HCT116 (cell line): ENCODE data around the gene DOCK4. TPM values are rescaled to one million over a fixed set of nuclear protein-coding genes. Genes with fewer than 3 reads are reported as not detected.

Source experiments
- ATAC-seq: fragments of 200-7000 bp; cut with Tn5 transposase; 2 replicates; pipeline ENCODE4 v1.9.1; 2020; ENCODE audit warnings: mild to moderate bottlenecking, moderate library complexity
- BruUV-seq: library from RNA; stranded (reverse); fragments of 400-500 nt; replicated peaks from 2 replicates; lab custom pipeline; 2021; lab: Mats Ljungman, UMichigan
- CTCF ChIA-PET: fragments of 300-600 bp; sonication (Branson Sonifier 250); formaldehyde crosslinking; loops from one replicate; lab custom pipeline; 2021; ENCODE audit warnings: antibody characterized with exemption; lab: Charles Lee
- POLR2A ChIA-PET: fragments of 300-600, 350-600 bp; sonication (Branson Sonifier 250); formaldehyde crosslinking; loops from one replicate; lab custom pipeline; 2021; ENCODE audit warnings: antibody characterized with exemption; lab: Charles Lee
- RAD21 ChIA-PET, 2 experiments: fragments of 300-600 bp; sonication (Branson Sonifier 250); formaldehyde crosslinking; loops; one replicate each; lab custom pipeline; 2023; ENCODE audit warnings: low total read pairs in 2 of 2; ENCODE audit not compliant: uncharacterized antibody in 2 of 2, unreplicated experiment in 2 of 2, low non-redundant PET in 1 of 2; lab: Charles Lee
- DNase-seq: peaks from one replicate; pipeline ENCODE4 v3.0.0-alpha.2; 2010; ENCODE audit warnings: low read depth, low spot score
- H2AFZ ChIP-seq: fragments of 200-600 bp; shearing (Covaris generic), sonication (generic); 2 replicates; pipeline ENCODE4 v1.6.1; 2017; ENCODE audit warnings: low read depth, mixed run types, mixed read lengths, antibody characterized with exemption, low read length; ENCODE audit not compliant: poor library complexity, severe bottlenecking
- H3K27ac ChIP-seq: 2 replicates; pipeline ENCODE4 v1.5.1; 2012; ENCODE audit warnings: low read depth, low read length
- H3K27me3 ChIP-seq: fragments of 200-600 bp; sonication (generic); 2 replicates; pipeline ENCODE4 v1.6.1; 2016; ENCODE audit warnings: mixed run types, low read length, mixed read lengths; ENCODE audit not compliant: insufficient read depth
- H3K36me3 ChIP-seq, 2 experiments: fragments of 200-500 bp in 1 of 2; fragments of 200-600 bp in 1 of 2; sonication (Bioruptor generic) in 1 of 2; sonication (generic) in 1 of 2; 2 replicates each; pipeline versions ENCODE4 v1.5.1 to v1.6.1; 2014 to 2016; ENCODE audit warnings: low read length in 2 of 2, inconsistent platforms in 1 of 2, mixed read lengths in 1 of 2, mixed run types in 1 of 2; ENCODE audit not compliant: insufficient read depth in 2 of 2, control insufficient read depth in 1 of 2
- H3K4me1 ChIP-seq, 2 experiments: fragments of 200-600 bp in 1 of 2; sonication (generic) in 1 of 2; 2 replicates each; pipeline versions ENCODE4 v1.5.1 to v1.6.1; 2012 to 2017; ENCODE audit warnings: low read length in 2 of 2, inconsistent platforms in 1 of 2, mild to moderate bottlenecking in 1 of 2, mixed read lengths in 1 of 2, mixed run types in 1 of 2, moderate library complexity in 1 of 2; ENCODE audit not compliant: insufficient read depth in 2 of 2, control insufficient read depth in 1 of 2
- H3K4me2 ChIP-seq: fragments of 200-600 bp; sonication (generic); 2 replicates; pipeline ENCODE4 v1.6.1; 2017; ENCODE audit warnings: mixed run types, low read length, mixed read lengths
- H3K4me3 ChIP-seq, 2 experiments: fragments of 200-600 bp in 1 of 2; sonication (generic) in 1 of 2; replicated peaks in 1 of 2; 2 replicates each; pipeline ENCODE4 v1.5.1; 2011 to 2016; ENCODE audit warnings: low read length in 2 of 2, control low read depth in 1 of 2, low read depth in 1 of 2, mild to moderate bottlenecking in 1 of 2, mixed read lengths in 1 of 2, mixed run types in 1 of 2
- H3K79me2 ChIP-seq: fragments of 200-600 bp; sonication (generic); 2 replicates; pipeline ENCODE4 v1.6.1; 2017; ENCODE audit warnings: mild to moderate bottlenecking, mixed run types, low read length, moderate library complexity, mixed read lengths; ENCODE audit not compliant: insufficient read depth
- H3K9ac ChIP-seq: fragments of 200-600 bp; sonication (generic); 2 replicates; pipeline ENCODE4 v1.6.1; 2016; ENCODE audit warnings: low read length, mixed read lengths
- H3K9me2 ChIP-seq: fragments of 200-600 bp; sonication (generic), shearing (Covaris generic); 2 replicates; pipeline ENCODE4 v1.6.1; 2017; ENCODE audit warnings: mixed run types, mild to moderate bottlenecking, moderate library complexity; ENCODE audit not compliant: insufficient read depth
- H3K9me3 ChIP-seq, 2 experiments: fragments of 200-500 bp in 1 of 2; fragments of 200-600 bp in 1 of 2; sonication (Bioruptor generic) in 1 of 2; sonication (generic) in 1 of 2; 2 replicates each; pipeline ENCODE4 v1.6.1; 2014 to 2017; ENCODE audit warnings: low read length in 2 of 2, mixed read lengths in 2 of 2, inconsistent platforms in 1 of 2, low read depth in 1 of 2, mild to moderate bottlenecking in 1 of 2, mixed run types in 1 of 2, moderate library complexity in 1 of 2; ENCODE audit not compliant: control insufficient read depth in 1 of 2, insufficient read depth in 1 of 2
- H4K20me1 ChIP-seq: fragments of 200-600 bp; sonication (generic), shearing (Covaris generic); 2 replicates; pipeline ENCODE4 v1.6.1; 2017; ENCODE audit warnings: mixed run types, mild to moderate bottlenecking, moderate library complexity; ENCODE audit not compliant: insufficient read depth
- EGR1 ChIP-seq: IDR thresholded peaks from 2 replicates; pipeline ENCODE4 v1.6.1; 2012; ENCODE audit warnings: low read depth
- ELF1 ChIP-seq: IDR thresholded peaks from 2 replicates; pipeline ENCODE4 v1.6.1; 2012; ENCODE audit warnings: low read depth, borderline replicate concordance
- POLR2A ChIP-seq: IDR thresholded peaks from 2 replicates; pipeline ENCODE4 v1.7.0; 2011; ENCODE audit warnings: borderline replicate concordance; ENCODE audit not compliant: insufficient read depth, insufficient read length; ENCODE audit errors: extremely low read depth
- RAD21 ChIP-seq: IDR thresholded peaks from 2 replicates; pipeline ENCODE4 v1.6.1; 2012; ENCODE audit warnings: low read depth, mild to moderate bottlenecking
- intact Hi-C: fragments of 100-400 bp; cut with micrococcal nuclease; formaldehyde crosslinking; loops from 2 replicates; pipeline ENCODE4 v1.10.0; 2022
- total RNA-seq: library from RNA; stranded (reverse); gene quantifications from one replicate; pipeline ENCODE4 v1.2.1, GENCODE V29; 2021; ENCODE audit not compliant: unreplicated experiment
- TF ChIP-seq, protein P1 (sequence below): IDR thresholded peaks from 2 replicates; pipeline ENCODE4 v1.6.1; 2012

DOCK4 gene
- total RNA-seq, 1 experiment from 2014 or later = 2.2 TPM

- no peak overlapping the region for H3K4me3 ChIP-seq
- no peak for ATAC-seq
- CTCF ChIA-PET = no interaction called here
- POLR2A ChIA-PET = no interaction called here
- RAD21 ChIA-PET = no interaction called here
- no peaks in the 10 kb centered on the region for H3K79me2 ChIP-seq
- no peak overlapping the region for H2AFZ ChIP-seq
- no peak overlapping the region for H3K4me2 ChIP-seq
- H3K9me2 ChIP-seq = no peaks in the 10 kb centered on the region
- no peaks in the 10 kb centered on the region; the same call in 1 of the 2 replicates for H3K27me3 ChIP-seq
- H3K4me1 ChIP-seq = no peaks in the 10 kb centered on the region
- BruUV-seq = no TSS peak
- no peaks in the 10 kb centered on the region for H3K36me3 ChIP-seq
- TF ChIP-seq EGR1 = no peak
- TF ChIP-seq, protein P1, sequence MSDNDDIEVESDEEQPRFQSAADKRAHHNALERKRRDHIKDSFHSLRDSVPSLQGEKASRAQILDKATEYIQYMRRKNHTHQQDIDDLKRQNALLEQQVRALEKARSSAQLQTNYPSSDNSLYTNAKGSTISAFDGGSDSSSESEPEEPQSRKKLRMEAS = no peak
- no peak overlapping the region for H3K9ac ChIP-seq
- no peak overlapping the region for H3K27ac ChIP-seq
- DNase-seq = no peak
- H4K20me1 ChIP-seq = no peaks in the 10 kb centered on the region
- H3K9me3 ChIP-seq = no peaks in the 10 kb centered on the region
- intact Hi-C loops = no loop called here
Measured at GRCh38 chr7:112143582-112143981, 62.6 kb downstream of the DOCK4 start.

- Histone ChIP-seq H3K9me3 (no peaks in the 10 kb centered on the region), H3K79me2 (no peaks in the 10 kb centered on the region), H3K27ac (no peak overlapping the region), H3K4me3 (no peak overlapping the region), H3K4me2 (no peak overlapping the region), H3K36me3 (no peaks in the 10 kb centered on the region), H3K9ac (no peak overlapping the region), H3K27me3 (no peaks in the 10 kb centered on the region; the same call in 1 of the 2 replicates), H2AFZ (no peak overlapping the region), H4K20me1 (no peaks in the 10 kb centered on the region), H3K9me2 (no peaks in the 10 kb centered on the region), H3K4me1 (no peaks in the 10 kb centered on the region)
- DNase-seq (no peak), ATAC-seq (no peak)
- TF ChIP-seq ELF1 = no peak
- no peak for TF ChIP-seq POLR2A
- TF ChIP-seq, protein P1 = no peak
- no peak for TF ChIP-seq RAD21
- no TSS peak for BruUV-seq
- ChIA-PET CTCF (no interaction called here), POLR2A (no interaction called here), RAD21 (no interaction called here)
- intact Hi-C loops = no loop called here
Measured at GRCh38 chr7:112143136-112143535, 63.1 kb downstream of the DOCK4 start.
